PFSK-1 (cell line): ENCODE results near the gene BIK.

Source experiments
- FOXP2 ChIP-seq: optimal IDR thresholded peaks from 2 replicates; pipeline ENCODE3; 2011; ENCODE audit warnings: borderline replicate concordance, control low read depth, inconsistent platforms; ENCODE audit not compliant: insufficient read depth; ENCODE audit errors: extremely low read length, extremely low read depth
- POLR2AphosphoS5 ChIP-seq: IDR thresholded peaks from 2 replicates; pipeline ENCODE4 v1.6.1; 2012; ENCODE audit warnings: low read depth, mild to moderate bottlenecking, control low read depth, low read length, moderate library complexity
- SIN3A ChIP-seq: IDR thresholded peaks from 2 replicates; pipeline ENCODE4 v1.6.1; 2012; ENCODE audit warnings: mild to moderate bottlenecking, low read length, moderate library complexity, borderline replicate concordance; ENCODE audit not compliant: insufficient read depth
- TAF1 ChIP-seq: IDR thresholded peaks from 2 replicates; pipeline ENCODE4 v1.6.1; 2012; ENCODE audit warnings: low read length, control low read depth, borderline replicate concordance; ENCODE audit not compliant: insufficient read depth
- TF ChIP-seq, protein P1 (sequence below), 2 experiments: IDR thresholded peaks; 2 replicates each; pipeline versions ENCODE4 v1.6.1 to v1.8.0; 2011 to 2012; ENCODE audit warnings: low read depth in 2 of 2, low read length in 2 of 2, control low read depth in 1 of 2, inconsistent platforms in 1 of 2, mild to moderate bottlenecking in 1 of 2, moderate library complexity in 1 of 2; ENCODE audit not compliant: insufficient read depth in 1 of 2

Gene BIK

DNA sequence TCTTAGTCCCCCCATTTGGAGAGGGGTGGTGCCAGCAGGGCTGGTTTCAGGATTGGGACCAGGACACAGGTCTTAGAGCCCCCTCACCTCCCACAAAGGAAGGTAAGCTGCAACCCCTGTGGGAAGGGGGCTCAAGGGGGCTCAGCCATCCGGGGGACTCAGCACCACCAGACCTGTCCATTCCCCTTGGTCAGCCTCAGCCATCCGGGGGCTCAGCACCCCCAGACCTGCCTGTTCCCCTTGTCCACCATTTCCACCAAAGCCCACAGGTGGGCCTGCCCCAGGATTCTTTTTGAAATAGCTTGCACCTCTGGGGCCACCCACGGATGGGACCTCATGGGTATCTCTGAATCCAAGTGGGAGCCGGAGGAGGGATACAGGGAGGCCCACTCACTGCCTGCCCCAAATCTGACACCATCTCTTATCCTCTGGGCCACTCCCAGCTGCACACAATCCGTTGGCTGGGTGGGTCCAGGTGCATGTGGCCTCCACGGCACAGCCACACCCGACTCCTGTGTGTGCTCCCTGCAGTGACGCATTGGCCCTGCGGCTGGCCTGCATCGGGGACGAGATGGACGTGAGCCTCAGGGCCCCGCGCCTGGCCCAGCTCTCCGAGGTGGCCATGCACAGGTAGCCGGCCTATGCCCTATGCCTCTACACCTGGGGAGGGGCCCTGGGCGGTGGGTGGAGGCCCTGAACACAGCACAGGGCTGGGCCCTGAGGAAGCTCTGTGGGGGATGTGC lies 16.8 kb downstream of the BIK start:
- TF ChIP-seq POLR2AphosphoS5 (no peak), TAF1 (no peak), FOXP2 (no peak), SIN3A (no peak)
- TF ChIP-seq, protein P1, sequence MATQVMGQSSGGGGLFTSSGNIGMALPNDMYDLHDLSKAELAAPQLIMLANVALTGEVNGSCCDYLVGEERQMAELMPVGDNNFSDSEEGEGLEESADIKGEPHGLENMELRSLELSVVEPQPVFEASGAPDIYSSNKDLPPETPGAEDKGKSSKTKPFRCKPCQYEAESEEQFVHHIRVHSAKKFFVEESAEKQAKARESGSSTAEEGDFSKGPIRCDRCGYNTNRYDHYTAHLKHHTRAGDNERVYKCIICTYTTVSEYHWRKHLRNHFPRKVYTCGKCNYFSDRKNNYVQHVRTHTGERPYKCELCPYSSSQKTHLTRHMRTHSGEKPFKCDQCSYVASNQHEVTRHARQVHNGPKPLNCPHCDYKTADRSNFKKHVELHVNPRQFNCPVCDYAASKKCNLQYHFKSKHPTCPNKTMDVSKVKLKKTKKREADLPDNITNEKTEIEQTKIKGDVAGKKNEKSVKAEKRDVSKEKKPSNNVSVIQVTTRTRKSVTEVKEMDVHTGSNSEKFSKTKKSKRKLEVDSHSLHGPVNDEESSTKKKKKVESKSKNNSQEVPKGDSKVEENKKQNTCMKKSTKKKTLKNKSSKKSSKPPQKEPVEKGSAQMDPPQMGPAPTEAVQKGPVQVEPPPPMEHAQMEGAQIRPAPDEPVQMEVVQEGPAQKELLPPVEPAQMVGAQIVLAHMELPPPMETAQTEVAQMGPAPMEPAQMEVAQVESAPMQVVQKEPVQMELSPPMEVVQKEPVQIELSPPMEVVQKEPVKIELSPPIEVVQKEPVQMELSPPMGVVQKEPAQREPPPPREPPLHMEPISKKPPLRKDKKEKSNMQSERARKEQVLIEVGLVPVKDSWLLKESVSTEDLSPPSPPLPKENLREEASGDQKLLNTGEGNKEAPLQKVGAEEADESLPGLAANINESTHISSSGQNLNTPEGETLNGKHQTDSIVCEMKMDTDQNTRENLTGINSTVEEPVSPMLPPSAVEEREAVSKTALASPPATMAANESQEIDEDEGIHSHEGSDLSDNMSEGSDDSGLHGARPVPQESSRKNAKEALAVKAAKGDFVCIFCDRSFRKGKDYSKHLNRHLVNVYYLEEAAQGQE (IDR thresholded peaks at IDR 0.05; ENCODE audit: insufficient read depth in 1 of 2, low read depth in 2 of 2, low read length in 2 of 2), result no peak

GRCh38 chr22:43128116-43128515 lies 17.6 kb downstream of the BIK start:
- TF ChIP-seq TAF1 (no peak), POLR2AphosphoS5 (no peak), SIN3A (no peak), FOXP2 (no peak)
- TF ChIP-seq, protein P1 (IDR thresholded peaks at IDR 0.05; ENCODE audit: insufficient read depth in 1 of 2, low read depth in 2 of 2, low read length in 2 of 2), result no peak

GRCh38 chr22:43128928-43129424 lies 18.4 kb downstream of the BIK start:
- no peak for TF ChIP-seq FOXP2
- TF ChIP-seq TAF1, result no peak
- TF ChIP-seq, protein P1 (IDR thresholded peaks at IDR 0.05; ENCODE audit: insufficient read depth in 1 of 2, low read depth in 2 of 2, low read length in 2 of 2), result no peak
- TF ChIP-seq POLR2AphosphoS5, result no peak
- no peak for TF ChIP-seq SIN3A

DNA sequence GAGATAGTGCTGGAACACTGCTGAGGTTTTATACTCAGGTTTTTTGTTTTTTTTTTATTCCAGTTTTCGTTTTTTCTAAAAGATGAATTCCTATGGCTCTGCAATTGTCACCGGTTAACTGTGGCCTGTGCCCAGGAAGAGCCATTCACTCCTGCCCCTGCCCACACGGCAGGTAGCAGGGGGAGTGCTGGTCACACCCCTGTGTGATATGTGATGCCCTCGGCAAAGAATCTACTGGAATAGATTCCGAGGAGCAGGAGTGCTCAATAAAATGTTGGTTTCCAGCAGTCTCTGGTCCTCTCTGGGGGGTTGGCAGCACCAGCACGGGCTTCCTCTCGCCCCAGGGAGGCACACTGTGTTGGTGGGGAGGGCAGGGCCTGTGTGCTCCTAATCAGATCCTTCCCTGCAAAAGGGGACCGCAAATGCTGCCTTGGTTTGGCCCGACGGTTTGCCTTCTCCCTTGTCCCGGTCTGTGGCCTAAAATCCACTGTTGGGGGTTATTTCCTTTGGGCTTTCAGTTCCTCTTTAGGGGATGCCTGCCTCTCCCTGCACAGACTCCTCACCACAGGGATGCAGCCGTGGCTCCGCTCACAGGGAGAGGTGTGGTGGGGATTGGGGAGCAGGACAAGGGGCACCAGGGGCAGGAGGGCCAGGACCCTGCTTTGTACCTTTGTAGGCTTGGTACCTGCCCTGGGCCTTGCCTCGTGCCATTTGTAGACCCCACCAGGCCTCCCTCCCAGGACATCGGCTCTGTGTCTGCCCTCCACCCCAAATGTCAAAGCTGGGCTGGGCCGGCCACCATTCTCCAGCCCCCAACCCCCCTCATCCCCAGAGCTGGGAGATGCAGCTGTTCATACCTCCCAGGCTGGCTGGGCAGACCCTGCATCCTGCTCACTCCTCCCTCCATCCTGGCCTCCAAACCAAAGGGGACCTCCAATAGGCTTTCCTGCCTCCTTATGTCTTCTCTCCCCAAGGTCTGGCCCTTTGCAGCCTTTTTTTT lies 19.2 kb downstream of the BIK start:
- no peak for TF ChIP-seq TAF1
- TF ChIP-seq, protein P1 (IDR thresholded peaks at IDR 0.05; ENCODE audit: insufficient read depth in 1 of 2, low read depth in 2 of 2, low read length in 2 of 2), result no peak
- TF ChIP-seq POLR2AphosphoS5, result no peak
- TF ChIP-seq SIN3A, result no peak
- TF ChIP-seq FOXP2, result no peak
